Measurements from ENCODE around the gene ACLY. TPM values are rescaled to one million over a fixed set of nuclear protein-coding genes. Genes with fewer than 3 reads are reported as not detected.
"Not testable (repeated sequence)": the region's sequence is repeated elsewhere in the genome, so short reads cannot be mapped to it uniquely, and the experiment has no call there.

Gene ACLY
- polyA plus RNA-seq, 10 donors = 48.4 to 77.4 (median 58.5) TPM

DNA sequence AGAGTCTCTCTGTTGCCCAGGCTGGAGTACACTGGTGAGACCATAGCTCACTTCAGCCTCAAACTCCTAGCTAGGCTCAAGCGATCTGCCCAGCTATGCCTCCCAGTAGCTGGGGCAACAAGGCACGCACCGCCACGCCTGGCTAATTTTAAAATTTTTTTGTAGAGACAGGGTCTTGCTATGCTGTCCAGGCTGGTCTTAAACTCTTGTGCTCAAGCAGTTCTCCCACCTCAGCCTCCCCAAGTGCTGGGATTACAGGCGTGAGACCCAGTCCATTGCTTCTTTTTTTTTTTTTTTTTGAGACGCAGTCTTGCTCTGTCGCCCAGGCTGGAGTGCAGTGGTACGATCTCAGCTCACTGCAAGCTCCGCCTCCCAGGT is 44.5 kb downstream of the ACLY start:
- not testable (repeated sequence) for DNase-seq

DNA sequence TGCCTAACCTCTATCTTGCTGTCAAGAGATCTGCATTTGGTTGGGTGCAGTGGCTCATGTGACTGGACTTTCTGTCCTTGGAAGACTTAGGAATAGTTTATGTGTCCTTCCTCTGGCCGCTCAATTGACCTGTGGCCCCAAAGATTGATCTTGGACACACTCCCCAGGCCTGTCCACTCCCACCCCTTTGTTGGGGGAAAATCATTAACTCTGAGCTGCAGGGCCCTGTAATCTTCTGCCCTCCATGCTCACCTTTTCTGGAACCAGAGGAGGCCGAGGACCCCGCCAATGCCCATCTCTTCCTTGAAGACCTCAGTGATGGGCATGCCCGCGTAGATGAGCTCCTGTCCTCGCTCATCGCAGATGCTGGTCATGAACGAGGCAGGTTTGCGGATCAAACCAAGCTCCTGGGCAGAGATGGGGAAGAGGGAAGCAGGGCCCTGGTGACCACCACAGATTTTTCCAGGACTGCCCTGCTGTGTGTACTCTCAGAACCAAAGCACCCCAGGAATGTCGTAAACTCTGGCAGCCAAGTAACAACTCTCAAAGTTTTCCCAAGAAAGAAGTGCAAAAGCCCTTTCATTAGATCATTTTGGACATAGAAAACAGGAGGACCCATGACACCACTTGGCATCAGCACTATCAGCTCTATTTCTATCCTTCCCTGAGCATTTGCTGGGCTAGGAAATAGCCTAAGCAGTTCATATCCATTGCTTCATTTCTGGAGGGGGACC is 45.0 kb downstream of the ACLY start:
- no peak for DNase-seq

DNA sequence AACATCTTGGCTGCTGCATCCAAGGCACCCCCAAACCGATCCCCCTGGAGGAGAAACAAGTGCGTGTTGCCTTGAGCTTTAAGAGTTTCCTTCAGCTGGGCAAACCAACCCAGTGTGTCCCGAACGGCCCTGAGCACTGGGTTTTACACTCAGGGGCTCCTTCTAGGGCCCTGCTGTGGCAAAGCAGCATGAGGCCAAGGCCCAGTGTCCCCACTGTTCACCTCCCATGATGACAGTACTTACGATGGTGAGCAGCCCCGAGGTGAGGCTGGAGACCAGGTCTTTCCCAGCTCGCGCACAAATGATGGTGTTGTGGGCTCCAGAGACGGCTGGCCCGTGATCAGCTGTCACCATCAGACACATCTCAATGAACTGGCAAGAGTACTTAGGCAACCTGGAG is 47.0 kb downstream of the ACLY start:
- no peak for DNase-seq

DNA sequence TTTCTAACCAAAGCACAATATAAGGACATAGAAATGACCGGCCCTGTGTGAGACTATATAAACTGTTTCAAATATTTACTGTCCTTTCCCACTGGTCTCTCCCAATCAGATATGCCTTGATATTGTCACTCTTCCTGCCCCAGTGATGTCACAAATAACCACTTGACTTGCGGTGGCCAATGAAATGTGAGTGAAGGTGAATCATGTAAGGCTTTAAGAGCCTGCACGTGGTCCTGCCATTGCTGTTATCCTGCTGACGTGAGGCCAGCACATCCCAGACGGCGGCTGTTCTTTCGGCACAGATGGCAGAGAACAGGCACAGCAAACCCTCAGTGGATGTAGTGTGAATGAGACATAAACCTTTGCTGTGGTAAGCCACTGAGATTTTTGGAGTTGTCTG is 48.1 kb downstream of the ACLY start:
- no peak for DNase-seq

DNA sequence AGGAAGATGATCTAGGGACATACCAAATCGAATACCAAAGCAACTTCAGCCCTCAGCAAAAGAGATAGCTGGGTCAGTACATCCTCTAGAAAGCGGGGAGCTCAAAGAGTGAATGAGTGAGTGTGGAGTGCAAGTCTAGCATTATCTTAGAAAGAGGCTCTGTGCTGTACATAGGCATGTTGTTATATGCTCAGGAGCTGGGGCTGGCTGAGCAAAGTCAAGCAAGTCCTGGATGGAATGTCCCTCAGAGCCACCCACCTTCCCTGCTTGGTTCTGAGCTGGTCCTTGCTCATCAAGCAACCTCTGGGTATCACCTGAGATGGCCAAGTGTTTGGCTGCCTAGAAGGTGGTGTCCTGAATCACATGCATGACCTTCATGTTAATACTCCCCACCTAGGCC is 48.7 kb downstream of the ACLY start:
- no peak for DNase-seq

DNA sequence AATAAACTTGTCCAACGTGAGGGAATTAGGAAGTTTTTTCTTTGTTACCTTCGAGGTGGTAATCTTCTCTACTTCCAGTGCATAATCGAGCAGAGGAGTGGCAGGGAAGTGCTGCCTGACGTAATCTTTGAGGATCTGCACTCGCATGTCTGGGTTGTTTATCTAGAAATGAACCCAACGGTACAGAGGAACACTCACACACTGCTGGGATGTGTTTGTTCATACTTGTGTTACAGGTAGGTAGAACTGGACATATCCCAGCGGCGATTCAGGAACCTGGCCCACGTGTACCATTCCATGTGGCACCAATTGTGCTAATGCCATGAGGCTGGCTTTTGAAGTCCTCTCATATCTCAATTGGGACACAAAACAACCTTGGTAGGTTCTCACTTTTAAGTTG is 49.3 kb downstream of the ACLY start:
- DNase-seq = no peak

DNA sequence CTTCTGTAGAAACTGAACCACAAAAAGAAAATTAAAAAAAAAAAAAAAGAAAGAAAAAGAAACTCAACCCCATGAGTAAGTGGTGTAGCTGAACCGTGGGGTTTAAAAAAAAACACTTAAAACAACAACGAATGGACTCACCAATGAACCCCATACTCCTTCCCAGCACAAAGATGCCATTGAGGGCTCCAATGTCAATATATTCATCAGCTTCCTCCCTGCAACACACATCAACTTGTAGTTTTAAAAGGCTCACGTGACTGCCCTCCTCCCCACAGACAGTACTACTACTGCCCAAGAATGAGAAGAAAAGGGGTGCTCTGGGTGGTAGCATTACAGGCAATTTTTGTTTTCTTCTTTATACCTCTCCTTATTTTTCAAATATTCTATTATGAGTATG is 50.2 kb downstream of the ACLY start:
- DNase-seq = no peak

DNA sequence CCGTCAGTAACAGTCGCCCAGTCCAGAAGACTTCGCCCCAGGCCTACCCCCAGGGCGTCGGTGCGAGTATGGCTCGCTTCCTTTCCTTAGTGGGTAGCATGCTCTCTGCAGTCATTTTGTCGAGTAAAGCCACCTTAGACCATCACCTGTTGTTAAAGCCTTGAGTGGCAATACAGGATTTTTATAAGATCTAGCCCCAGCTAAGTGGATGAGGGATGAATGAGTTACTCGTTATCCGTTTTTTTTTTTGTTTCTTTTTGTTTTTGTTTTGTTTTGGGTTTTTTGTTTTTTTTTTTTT is 53.2 kb downstream of the ACLY start:
- no peak for DNase-seq

DNA sequence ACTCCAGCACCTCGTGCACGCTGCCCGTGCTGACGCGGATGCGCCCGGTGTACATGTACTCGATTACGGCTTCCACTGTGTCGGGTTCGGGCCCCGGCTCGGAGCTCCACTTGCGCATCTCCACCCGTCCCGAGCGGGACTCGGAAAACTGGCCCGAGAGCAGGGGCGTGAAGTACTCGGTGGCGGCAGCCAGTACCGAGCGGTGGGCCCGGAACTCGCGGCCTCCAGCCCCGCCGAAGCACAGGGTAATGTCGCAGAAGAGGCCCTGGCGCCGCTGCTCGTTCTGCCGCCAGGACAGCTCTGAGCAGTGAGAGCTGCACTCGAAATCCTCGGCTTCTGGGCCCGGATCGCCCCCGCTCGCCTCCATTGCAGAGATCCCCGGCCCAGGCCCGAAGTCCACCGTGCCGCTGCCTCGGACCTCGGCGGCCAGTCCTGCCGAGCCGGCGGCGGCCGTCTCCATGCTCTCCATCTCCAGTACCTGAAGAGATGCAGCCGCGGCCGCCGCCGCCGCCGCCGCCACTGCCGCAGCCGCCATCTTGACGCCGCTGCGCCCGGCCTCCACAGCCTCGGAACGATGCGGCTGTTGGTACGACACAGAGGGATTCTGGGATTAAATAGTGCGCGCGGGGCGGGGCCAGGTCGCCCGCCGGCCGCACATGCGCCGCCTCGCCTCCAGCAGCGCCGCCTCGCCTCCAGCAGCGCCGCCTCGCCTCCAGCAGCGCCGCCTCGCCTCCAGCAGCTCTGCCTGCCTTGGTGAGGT is 53.7 kb downstream of the ACLY start, which contains the start of gene KLHL11:
KLHL11 (minus strand) TSS at position 588 of the 760 bp plus-strand sequence; CDS start at position 535, 53 bp downstream.
- DNase-seq = peak; percentile 89 to 97 (median 90)

DNA sequence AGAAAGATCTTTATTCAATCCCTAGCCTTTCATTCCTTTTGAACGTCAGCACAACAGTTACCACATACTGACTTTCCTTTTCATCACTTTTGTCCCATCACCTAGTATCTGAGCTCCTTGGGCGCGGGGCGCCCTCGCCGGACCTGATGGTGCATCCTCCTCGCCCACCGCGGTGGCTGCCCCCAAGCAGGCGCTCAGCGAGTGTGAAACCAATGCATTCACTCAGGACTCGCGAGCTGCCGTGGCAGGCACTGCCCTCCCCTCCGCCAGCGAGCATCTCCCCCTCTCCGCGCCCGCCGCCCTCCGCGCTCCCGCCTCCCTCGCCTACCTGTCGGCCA is 54.3 kb downstream of the ACLY start:
- no peak for DNase-seq

DNA sequence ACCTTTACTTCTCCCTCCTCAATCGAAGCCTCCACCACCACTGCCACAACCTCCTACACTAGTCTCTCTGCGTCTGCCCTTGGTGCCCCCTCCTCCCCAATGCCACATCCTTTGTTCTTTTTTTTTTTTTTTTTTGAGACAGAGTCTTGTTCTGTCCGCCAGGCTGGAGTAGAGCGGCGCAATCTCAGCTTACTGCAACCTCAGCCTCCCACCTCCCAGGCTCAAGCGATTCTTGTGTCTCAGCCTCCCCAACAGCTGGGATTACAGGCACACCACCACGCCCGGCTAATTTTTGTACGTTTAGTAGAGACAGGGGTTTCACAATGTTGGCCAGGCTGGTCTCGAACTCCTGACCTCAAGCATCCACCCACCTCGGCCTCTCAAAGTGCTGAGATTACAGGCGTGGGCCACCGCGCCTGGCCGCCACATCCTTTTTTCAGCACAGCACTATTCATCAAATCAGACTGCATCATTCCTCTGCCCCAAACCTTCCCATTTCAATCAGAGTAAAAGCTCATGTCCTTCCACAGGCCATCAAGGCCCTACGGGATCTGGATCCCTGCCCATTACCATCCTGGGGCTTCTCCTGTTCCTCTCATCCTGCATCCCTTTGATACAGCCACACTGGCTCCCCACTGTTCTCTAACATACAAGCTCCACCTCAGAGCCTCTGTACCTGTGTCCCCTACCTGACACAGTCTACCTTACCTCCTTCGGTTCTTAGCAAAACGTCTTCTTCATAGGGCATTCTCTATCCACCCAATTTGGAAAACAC is 55.5 kb downstream of the ACLY start:
- DNase-seq = no peak

DNA sequence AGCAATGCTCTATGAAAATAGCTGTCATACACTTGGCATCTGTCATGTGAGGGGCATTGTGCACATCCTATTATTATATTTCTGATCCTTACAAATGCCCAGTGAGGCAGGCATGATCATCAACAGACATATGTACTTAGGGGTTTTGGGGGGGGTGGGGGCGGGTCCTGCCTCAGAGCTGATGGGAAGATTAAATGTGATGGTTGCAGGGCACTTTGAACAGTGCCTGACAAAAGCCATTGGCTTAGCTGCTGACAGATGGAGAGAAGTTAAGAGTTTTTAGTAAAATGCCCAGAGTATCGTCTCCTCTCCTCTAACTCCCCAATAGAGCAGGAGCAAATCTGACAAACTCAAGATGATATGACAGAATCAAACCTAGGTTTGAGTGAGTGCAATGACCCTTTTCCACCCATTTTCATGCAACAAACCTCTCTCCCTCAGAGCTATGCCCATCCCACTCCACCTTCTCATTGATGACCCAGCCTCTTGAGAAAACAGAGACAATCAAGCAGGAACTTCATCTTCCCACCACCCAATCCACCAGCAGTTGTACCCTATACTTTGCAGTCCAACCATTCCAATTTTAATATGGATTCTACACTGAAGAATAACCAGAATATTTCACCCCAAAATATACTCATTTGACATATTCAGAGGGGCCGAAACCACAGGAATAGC is 58.4 kb downstream of the ACLY start:
- no peak for DNase-seq

DNA sequence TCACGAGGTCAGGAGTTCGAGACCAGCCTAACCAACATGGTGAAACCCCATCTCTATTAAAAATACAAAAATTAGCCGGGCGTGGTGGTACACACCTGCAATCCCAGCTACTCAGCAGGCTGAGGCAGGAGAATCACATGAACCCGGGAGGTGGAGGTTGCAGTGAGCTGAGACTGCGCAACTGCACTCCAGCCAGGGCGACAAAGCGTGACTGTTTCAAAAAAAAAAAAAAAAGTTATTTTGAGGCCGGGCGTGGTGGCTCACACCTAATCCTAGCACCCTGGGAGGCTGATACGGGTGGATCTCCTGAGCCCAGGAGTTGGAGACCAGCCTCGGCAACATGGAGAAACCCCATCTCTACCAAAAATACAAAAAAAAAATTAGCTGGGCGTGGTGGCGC is 67.4 kb downstream of the ACLY start:
- not testable (repeated sequence) for DNase-seq

DNA sequence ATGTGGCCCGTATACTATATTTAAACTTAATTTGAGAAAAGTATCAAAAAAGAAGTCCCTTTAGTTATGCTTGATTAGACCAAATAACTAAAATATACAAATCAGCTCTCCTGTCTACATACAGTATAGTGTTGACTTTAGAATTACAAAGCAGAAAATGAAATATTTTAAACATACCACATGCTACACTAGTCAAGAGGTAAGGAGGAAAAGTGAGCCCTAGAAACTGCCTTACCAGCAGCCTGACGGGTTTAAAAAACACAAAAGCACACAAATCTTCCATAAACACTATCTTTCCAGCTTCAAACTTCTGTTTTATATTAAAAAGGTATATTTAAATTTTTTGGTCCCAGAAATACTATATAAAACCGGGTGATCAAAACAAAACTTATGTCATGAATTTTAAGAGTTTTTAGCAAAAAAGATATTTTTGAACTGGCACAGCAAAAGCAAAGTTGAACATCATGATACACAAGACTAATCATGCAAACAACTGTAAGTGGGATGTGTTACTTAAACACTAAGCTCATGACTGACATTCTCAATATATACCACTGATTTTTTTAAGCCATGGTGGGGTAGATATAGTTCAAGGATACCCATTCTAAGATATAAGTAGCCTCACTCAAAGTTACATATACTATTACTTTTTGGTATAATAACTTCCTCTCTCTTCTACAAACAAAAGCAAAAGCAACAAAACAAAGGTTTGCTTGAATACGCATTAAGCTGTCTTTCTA is 69.3 kb downstream of the ACLY start:
- no peak for DNase-seq

DNA sequence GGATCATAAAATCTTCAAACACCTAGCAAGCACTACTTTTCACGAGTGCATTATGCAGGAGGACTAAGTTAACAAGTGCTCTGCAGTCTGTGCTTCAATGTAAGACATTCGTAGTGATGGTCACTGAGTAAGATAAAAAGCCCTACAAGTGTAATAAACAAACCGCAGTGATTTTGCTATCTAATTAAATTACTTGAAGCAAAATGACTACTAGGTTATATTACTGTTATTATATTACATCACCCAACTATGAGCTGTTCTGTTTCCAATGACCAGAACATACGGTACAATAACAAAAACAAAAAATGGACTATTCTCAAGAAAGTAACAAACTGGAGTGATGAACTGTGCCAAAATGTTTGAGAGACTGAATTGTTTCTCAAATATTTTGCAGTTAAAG is 70.0 kb downstream of the ACLY start:
- no peak for DNase-seq

DNA sequence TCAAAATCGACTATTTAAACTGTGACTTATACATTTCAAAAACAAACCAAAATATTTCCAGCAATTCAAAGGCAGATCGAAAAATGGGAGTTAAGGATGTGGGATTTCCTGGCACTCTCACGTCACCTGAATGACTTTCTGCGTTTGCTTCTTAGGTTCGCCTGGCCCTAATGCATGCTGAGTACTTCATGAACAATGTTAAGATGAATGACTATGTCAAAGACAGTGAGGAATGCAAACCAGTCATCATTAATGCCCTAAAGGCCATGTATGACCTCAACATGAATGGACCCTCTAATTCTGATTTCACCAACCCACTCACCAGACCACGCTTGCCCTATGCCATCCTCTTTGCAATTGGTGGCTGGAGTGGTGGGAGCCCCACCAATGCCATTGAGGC is 73.8 kb downstream of the ACLY start:
- no peak for DNase-seq

DNA sequence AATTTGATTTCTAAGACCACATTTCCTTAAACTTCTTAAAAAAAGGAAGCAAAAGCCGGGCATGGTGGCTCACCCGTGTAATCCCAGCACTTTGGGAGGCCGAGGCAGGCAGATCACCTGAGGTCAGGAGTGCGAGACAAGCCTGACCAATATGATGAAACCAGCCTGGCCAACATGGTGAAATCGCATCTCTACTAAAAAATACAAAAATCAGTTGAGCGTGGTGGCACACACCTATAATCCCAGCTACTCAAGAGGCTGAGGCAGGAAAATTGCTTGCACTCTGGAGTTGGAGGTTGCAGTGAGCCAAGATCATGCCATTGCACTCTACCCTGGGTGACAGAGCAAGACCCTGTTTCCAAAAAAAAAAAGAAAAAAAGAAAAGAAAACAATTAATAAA is 78.0 kb downstream of the ACLY start:
- not testable (repeated sequence) for DNase-seq

DNA sequence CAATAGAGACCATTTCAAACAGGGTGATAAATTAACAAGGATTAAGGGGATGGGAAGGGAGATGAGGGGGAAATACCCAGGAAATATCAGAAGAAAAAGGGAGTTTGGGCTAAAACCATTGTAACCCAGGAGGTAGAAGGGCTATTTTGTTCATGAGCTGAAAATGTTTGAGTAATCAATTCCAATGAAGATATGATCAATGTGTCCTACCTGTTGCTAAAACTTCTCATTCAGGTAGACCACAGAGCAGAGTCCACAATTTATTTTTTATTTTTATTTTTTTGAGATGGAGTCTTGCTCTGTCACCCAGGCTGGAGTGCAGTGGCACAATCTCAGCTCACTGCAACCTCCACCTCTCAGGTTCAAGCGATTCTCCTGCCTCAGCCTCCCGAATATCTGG is 79.3 kb downstream of the ACLY start:
- DNase-seq = not testable (repeated sequence)

DNA sequence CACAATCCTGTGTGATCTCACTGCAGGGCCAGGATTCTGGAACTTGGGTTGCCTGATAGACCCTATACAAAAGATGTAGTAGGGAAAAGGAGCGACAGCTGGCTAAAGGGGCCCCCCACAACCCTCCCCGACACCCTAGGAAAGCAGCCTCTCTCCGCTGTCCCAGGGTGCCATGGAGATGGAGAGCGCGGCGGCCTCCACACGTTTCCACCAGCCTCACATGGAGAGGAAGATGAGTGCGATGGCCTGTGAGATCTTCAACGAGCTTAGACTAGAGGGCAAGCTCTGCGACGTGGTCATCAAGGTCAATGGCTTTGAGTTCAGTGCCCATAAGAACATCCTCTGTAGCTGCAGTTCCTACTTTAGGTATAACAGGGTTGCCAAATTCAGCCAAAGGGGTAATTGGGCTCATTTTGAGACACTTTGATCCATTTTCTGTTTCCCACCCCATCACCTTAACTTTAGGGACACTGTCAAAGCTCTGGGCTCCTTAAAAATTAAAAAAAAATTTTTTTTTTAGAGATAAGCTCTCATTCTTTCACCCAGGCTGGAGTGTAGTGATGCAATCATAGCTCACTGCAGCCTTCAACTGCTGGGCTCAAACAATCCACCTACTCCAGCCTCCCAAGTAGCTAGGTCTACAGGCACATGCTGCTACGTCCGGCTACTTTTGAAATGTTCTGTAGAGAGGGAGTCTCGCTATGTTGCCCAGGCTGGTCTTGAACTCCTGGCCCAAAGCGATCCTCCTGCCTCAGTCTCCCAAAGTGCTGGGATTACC is 80.8 kb downstream of the ACLY start, which contains the start of gene KLHL10:
KLHL10 (plus strand) TSS at position 65 of the 778 bp plus-strand sequence; CDS start at position 173, 108 bp downstream.
- no peak for DNase-seq

DNA sequence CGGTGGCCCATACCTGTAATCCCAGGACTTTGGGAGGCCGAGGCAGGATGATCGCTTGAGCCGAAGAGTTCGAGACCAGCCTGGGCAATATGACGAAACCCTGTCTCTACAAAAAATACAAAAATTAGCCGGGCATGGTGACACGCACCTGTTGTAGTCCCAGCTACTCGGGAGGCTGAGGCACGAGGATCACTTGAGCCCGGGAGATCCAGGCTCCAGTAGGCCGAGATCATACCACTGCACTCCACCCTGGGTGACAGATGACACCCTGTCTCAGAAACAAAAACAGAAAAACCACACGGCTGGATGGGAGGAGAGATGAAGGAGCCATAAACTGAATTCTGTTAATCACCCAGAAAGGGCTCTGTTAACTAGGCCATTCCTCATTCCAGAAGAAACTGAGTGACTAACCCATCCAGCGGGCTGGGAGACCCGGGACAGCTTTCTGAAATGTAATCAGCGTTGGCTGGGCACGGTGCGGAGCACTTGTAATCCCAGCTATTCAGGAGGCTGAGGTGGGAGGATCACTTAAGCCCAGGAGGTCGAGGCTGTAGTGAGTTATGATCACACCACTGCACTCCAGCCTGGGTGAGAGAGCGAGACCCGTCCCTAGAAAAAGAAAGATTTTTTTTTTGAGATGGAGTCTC is 82.1 kb downstream of the ACLY start:
- DNase-seq = no peak

All from muscle of back (tissue), 11 donors.